SU-DHL-6 (cell line): Measurements from ENCODE around the gene STAMBPL1.

ENCODE experiments used
- H2AFZ ChIP-seq: fragments of 200-600 bp; sonication (generic); 2 replicates; pipeline ENCODE4 v1.6.1; 2014; ENCODE audit warnings: low read depth, mild to moderate bottlenecking, moderate library complexity, mixed read lengths, antibody characterized with exemption, low read length; ENCODE audit not compliant: severe bottlenecking
- H3F3A ChIP-seq: fragments of 200-600 bp; shearing (Covaris generic); 2 replicates; pipeline ENCODE4 v1.6.0; 2016; ENCODE audit warnings: antibody characterized with exemption, mild to moderate bottlenecking; ENCODE audit not compliant: insufficient read depth
- H3K27ac ChIP-seq: fragments of 200-600 bp; sonication (generic); 2 replicates; pipeline ENCODE4 v1.5.1; 2016; ENCODE audit warnings: low read depth, mild to moderate bottlenecking, low read length, moderate library complexity, mixed read lengths
- H3K27me3 ChIP-seq: fragments of 200-600 bp; sonication (generic), shearing (Covaris generic); 2 replicates; pipeline ENCODE4 v1.6.0; 2014; ENCODE audit warnings: mild to moderate bottlenecking, low read length
- H3K36me3 ChIP-seq: fragments of 200-600 bp; sonication (generic); 2 replicates; pipeline ENCODE4 v1.6.1; 2014; ENCODE audit warnings: mild to moderate bottlenecking, low read length, mixed read lengths
- H3K4me2 ChIP-seq: fragments of 300-600, 200-600 bp; shearing (Covaris generic), sonication (generic); 2 replicates; pipeline ENCODE4 v1.6.0; 2014; ENCODE audit warnings: low read length, low read depth, mild to moderate bottlenecking; ENCODE audit not compliant: poor library complexity, severe bottlenecking
- H3K4me3 ChIP-seq: fragments of 200-600 bp; sonication (generic); 2 replicates; pipeline ENCODE4 v1.5.1; 2014; ENCODE audit warnings: antibody characterized with exemption, low read length, mild to moderate bottlenecking, mixed read lengths; ENCODE audit not compliant: insufficient read depth, poor library complexity, severe bottlenecking
- H3K79me2 ChIP-seq: fragments of 200-600 bp; sonication (generic); 2 replicates; pipeline ENCODE4 v1.6.1; 2014; ENCODE audit warnings: mild to moderate bottlenecking, low read length, moderate library complexity; ENCODE audit not compliant: insufficient read depth
- H3K9ac ChIP-seq: fragments of 200-600 bp; sonication (generic); 2 replicates; pipeline ENCODE4 v1.7.0; 2014; ENCODE audit warnings: mild to moderate bottlenecking, low read length
- H3K9me2 ChIP-seq: fragments of 200-600 bp; sonication (generic); replicated peaks from 2 replicates; pipeline ENCODE4 v1.6.1; 2014; ENCODE audit warnings: low read length; ENCODE audit not compliant: insufficient read depth
- H3K9me3 ChIP-seq: fragments of 200-600 bp; sonication (generic); 2 replicates; pipeline ENCODE4 v1.6.1; 2014; ENCODE audit warnings: low read length, mixed read lengths; ENCODE audit not compliant: insufficient read depth
- H4K20me1 ChIP-seq: fragments of 200-600 bp; sonication (generic); 2 replicates; pipeline ENCODE4 v1.6.1; 2014; ENCODE audit warnings: low read depth, mild to moderate bottlenecking, antibody characterized with exemption, low read length, moderate library complexity, mixed read lengths
- CTCF ChIP-seq: fragments of 200-600 bp; sonication (generic); IDR thresholded peaks from one replicate; pipeline ENCODE4 v1.5.1; 2017; ENCODE audit warnings: antibody characterized with exemption, mild to moderate bottlenecking, low read length, moderate library complexity; ENCODE audit not compliant: insufficient read depth, poor library complexity, severe bottlenecking
- EZH2phosphoT487 ChIP-seq: fragments of 200-600 bp; sonication (generic), shearing (Covaris generic); conservative IDR thresholded peaks from 2 replicates; pipeline ENCODE4 v1.6.1; 2018; ENCODE audit warnings: mild to moderate bottlenecking, antibody characterized with exemption, low read length, moderate library complexity, mixed read lengths

The STAMBPL1 gene

DNA sequence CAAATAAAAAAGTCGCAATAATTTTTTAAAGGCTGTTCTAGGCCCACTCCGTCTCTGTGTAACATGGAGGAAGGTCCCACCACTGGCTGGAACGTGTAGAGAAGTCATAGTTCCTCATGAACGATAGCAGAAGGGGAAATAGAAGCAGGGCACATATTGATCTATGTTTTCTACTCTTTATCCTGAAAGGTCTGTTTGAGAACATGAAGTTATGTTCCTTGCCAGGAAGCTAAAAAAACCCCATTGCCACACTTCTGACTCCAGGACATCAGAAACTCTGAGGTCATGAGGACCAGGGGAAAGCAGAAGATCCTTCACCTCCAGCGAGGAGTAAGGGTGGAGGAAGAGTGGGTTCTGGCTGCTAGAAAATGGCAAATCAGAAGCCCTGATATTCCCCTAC is 39.2 kb upstream of the STAMBPL1 start:
- Histone ChIP-seq H3K27ac (no peak overlapping the region), H3K4me2 (no peak overlapping the region), H2AFZ (no peak overlapping the region)

DNA sequence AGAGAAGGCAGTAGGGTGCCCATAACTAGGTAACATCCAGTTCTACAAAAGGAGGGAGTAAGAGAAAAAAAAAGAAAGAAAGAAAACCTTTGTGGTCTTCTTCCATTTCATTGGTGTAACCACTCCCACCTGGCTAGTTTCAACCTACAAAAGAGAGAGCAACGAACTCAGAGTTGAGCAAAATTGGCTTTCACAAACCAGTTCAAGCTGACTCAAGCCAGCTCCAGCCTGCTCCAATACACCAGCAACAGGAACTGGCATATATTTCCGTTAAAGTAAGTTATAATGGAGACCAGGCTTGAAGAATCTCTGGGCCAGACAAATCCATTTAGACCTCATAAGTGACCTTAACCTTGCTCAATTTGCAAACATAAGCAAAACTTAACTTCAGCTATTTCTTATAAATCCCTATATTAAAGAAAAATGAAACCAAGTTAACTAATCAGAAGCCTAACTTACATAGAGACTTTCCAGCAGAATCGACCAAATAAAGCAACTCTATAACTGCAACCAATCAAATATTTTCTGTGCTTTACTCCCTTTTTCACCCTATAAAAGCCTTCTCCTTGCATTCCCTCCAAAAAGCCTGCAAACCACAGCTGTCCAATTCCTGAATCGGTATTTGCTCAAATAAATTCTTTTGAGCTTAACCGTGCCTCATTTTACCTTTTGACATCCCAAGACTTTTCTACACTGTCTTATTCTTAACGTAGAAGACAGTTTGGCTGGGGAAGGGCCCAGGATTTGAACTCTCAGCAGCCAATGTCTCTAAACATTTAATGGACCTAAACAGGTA is 38.5 kb upstream of the STAMBPL1 start:
- H3K27me3 ChIP-seq: no peaks in the 10 kb centered on the region
- no peaks in the 10 kb centered on the region for H3F3A ChIP-seq
- no peaks in the 10 kb centered on the region for H3K79me2 ChIP-seq
- H3K36me3 ChIP-seq: no peaks in the 10 kb centered on the region
- H3K9me2 ChIP-seq: no peaks in the 10 kb centered on the region
- H3K27ac ChIP-seq: no peak overlapping the region
- no peak overlapping the region for H3K4me3 ChIP-seq
- no peaks in the 10 kb centered on the region for H4K20me1 ChIP-seq
- no peak for TF ChIP-seq CTCF
- TF ChIP-seq EZH2phosphoT487: no peak
- no peak overlapping the region for H3K4me2 ChIP-seq
- no peaks in the 10 kb centered on the region for H3K9me3 ChIP-seq
- H2AFZ ChIP-seq: no peak overlapping the region
- no peak overlapping the region for H3K9ac ChIP-seq

More for the DNA sequence above, 39.2 kb upstream of the STAMBPL1 start:
- no peaks in the 10 kb centered on the region for H3K9me3 ChIP-seq
- H3K27me3 ChIP-seq: no peaks in the 10 kb centered on the region
- no peak overlapping the region for H3K4me3 ChIP-seq
- H3F3A ChIP-seq: no peaks in the 10 kb centered on the region
- no peak overlapping the region for H3K9ac ChIP-seq
- no peaks in the 10 kb centered on the region for H3K9me2 ChIP-seq
- TF ChIP-seq CTCF (no peak), EZH2phosphoT487 (no peak)
- H3K36me3 ChIP-seq: no peaks in the 10 kb centered on the region
- no peaks in the 10 kb centered on the region for H3K79me2 ChIP-seq
- H4K20me1 ChIP-seq: no peaks in the 10 kb centered on the region

GRCh38 chr10:88843171-88843570 is 36.9 kb upstream of the STAMBPL1 start:
- Histone ChIP-seq H3K27ac (no peak overlapping the region), H3K4me3 (no peak overlapping the region), H3F3A (no peaks in the 10 kb centered on the region), H3K9me2 (no peaks in the 10 kb centered on the region), H4K20me1 (no peaks in the 10 kb centered on the region), H3K4me2 (no peak overlapping the region), H3K9me3 (no peaks in the 10 kb centered on the region), H3K27me3 (no peaks in the 10 kb centered on the region), H3K79me2 (no peaks in the 10 kb centered on the region), H3K9ac (no peak overlapping the region), H2AFZ (no peak overlapping the region), H3K36me3 (no peaks in the 10 kb centered on the region)
- TF ChIP-seq EZH2phosphoT487 (no peak), CTCF (no peak)
